ENCODE results near the gene PCCA.

The PCCA gene

GRCh38 chr13:100102042-100102441, 13.1 kb downstream of the PCCA start:
- Histone ChIP-seq H3K9me2 (ENCODE audit: low read depth, low read length) (no peaks in the 10 kb centered on the region), H3F3A (ENCODE audit: insufficient read depth, low read length) (no peaks in the 10 kb centered on the region), H3K36me3 (ENCODE audit: insufficient read depth, low read length) (no peaks in the 10 kb centered on the region), H3K79me2 (ENCODE audit: insufficient read depth, low read length) (no peaks in the 10 kb centered on the region), H4K20me1 (ENCODE audit: insufficient read depth, low read length) (no peaks in the 10 kb centered on the region), H3K27ac (ENCODE audit: low read depth, low read length, poor library complexity, severe bottlenecking) (no peak overlapping the region), H3K9ac (ENCODE audit: low read length) (no peak overlapping the region), H3K4me3 (ENCODE audit: low read depth, low read length, poor library complexity, severe bottlenecking) (no peak overlapping the region), H3K9me3 (ENCODE audit: low read length) (no peaks in the 10 kb centered on the region), H3K27me3 (ENCODE audit: insufficient read depth, low read length) (no peaks in the 10 kb centered on the region), H2AFZ (ENCODE audit: low read length) (no peak overlapping the region), H3K4me2 (ENCODE audit: low read length) (no peak overlapping the region), H3K4me1 (ENCODE audit: insufficient read depth, low read length, severe bottlenecking) (no peaks in the 10 kb centered on the region)
- TF ChIP-seq EZH2 (IDR thresholded peaks at IDR 0.05; ENCODE audit: borderline replicate concordance, low read length) = no peak
- TF ChIP-seq, protein P1, sequence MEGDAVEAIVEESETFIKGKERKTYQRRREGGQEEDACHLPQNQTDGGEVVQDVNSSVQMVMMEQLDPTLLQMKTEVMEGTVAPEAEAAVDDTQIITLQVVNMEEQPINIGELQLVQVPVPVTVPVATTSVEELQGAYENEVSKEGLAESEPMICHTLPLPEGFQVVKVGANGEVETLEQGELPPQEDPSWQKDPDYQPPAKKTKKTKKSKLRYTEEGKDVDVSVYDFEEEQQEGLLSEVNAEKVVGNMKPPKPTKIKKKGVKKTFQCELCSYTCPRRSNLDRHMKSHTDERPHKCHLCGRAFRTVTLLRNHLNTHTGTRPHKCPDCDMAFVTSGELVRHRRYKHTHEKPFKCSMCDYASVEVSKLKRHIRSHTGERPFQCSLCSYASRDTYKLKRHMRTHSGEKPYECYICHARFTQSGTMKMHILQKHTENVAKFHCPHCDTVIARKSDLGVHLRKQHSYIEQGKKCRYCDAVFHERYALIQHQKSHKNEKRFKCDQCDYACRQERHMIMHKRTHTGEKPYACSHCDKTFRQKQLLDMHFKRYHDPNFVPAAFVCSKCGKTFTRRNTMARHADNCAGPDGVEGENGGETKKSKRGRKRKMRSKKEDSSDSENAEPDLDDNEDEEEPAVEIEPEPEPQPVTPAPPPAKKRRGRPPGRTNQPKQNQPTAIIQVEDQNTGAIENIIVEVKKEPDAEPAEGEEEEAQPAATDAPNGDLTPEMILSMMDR (IDR thresholded peaks at IDR 0.05; ENCODE audit: low read length) = no peak

DNA sequence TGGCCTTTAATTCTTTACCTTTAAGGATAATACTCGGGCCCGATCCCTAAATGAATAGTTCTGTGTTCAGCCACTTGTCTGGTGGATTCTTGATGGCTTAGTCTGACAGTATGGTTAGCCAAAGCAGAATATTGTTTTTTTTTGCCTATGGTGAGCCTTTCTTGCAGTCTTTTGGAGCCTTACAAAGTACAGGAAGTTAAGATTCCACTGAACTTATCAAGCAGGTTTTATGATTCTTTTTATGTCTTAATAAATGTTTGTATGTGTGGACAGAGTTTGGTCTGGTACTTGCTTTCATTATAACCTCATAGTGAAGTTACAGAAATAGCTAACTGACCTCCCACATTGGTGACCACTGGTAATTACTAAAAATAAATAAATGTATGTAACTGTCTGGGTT, 17.1 kb downstream of the PCCA start:
- Histone ChIP-seq H3K4me2 (ENCODE audit: low read length) (no peak overlapping the region), H3K9me3 (ENCODE audit: low read length) (no peaks in the 10 kb centered on the region), H3K4me1 (ENCODE audit: insufficient read depth, low read length, severe bottlenecking) (no peaks in the 10 kb centered on the region), H3K4me3 (ENCODE audit: low read depth, low read length, poor library complexity, severe bottlenecking) (no peak overlapping the region), H3K27ac (ENCODE audit: low read depth, low read length, poor library complexity, severe bottlenecking) (no peak overlapping the region), H4K20me1 (ENCODE audit: insufficient read depth, low read length) (no peaks in the 10 kb centered on the region), H2AFZ (ENCODE audit: low read length) (no peak overlapping the region), H3F3A (ENCODE audit: insufficient read depth, low read length) (no peaks in the 10 kb centered on the region), H3K79me2 (ENCODE audit: insufficient read depth, low read length) (no peaks in the 10 kb centered on the region), H3K36me3 (ENCODE audit: insufficient read depth, low read length) (no peaks in the 10 kb centered on the region), H3K9me2 (ENCODE audit: low read depth, low read length) (no peaks in the 10 kb centered on the region), H3K9ac (ENCODE audit: low read length) (no peak overlapping the region), H3K27me3 (ENCODE audit: insufficient read depth, low read length) (no peaks in the 10 kb centered on the region)
- TF ChIP-seq, protein P1 (IDR thresholded peaks at IDR 0.05; ENCODE audit: low read length) = no peak
- TF ChIP-seq EZH2 (IDR thresholded peaks at IDR 0.05; ENCODE audit: borderline replicate concordance, low read length) = no peak

- Histone ChIP-seq H4K20me1 (ENCODE audit: insufficient read depth, low read length) (no peaks in the 10 kb centered on the region), H3K9me3 (ENCODE audit: low read length) (no peaks in the 10 kb centered on the region), H3K9me2 (ENCODE audit: low read depth, low read length) (no peaks in the 10 kb centered on the region), H3K36me3 (ENCODE audit: insufficient read depth, low read length) (no peaks in the 10 kb centered on the region), H3K4me2 (ENCODE audit: low read length) (no peak overlapping the region), H3K27ac (ENCODE audit: low read depth, low read length, poor library complexity, severe bottlenecking) (no peak overlapping the region), H3K4me3 (ENCODE audit: low read depth, low read length, poor library complexity, severe bottlenecking) (no peak overlapping the region), H3F3A (ENCODE audit: insufficient read depth, low read length) (no peaks in the 10 kb centered on the region), H2AFZ (ENCODE audit: low read length) (no peak overlapping the region), H3K9ac (ENCODE audit: low read length) (no peak overlapping the region), H3K27me3 (ENCODE audit: insufficient read depth, low read length) (no peaks in the 10 kb centered on the region), H3K79me2 (ENCODE audit: insufficient read depth, low read length) (no peaks in the 10 kb centered on the region), H3K4me1 (ENCODE audit: insufficient read depth, low read length, severe bottlenecking) (no peaks in the 10 kb centered on the region)
- TF ChIP-seq EZH2 (IDR thresholded peaks at IDR 0.05; ENCODE audit: borderline replicate concordance, low read length) = no peak
These were observed 17.8 kb downstream of the PCCA start for GRCh38 chr13:100106705-100107104.

DNA sequence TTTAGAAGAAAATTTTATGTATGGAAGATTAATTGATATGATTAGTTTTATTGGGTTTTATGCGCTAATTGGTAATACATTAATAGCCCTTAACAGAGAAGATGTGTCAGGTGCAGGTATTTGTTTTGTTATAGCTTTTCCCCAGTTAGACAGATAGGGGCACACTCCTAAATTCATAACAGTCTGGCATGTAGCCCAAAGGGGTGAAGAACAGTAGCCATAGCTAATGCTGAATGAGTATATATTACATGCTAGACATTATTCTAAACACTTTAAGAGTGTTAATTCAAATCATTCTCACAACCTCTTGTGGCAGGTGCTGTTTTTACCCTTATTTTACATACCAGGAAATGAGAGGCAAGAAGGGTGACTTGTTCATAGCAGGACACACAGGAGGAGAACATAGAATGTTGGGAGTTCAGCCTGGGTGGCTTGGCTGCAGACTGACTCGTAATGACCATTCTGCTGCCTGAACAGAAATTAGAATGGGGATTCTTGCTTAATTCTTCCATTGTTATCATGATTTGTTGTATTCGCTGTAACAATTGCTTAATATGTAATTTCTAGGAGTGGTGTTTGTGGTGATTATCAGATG, 20.1 kb downstream of the PCCA start:
- Histone ChIP-seq H3K4me3 (ENCODE audit: low read depth, low read length, poor library complexity, severe bottlenecking) (no peak overlapping the region), H3K4me2 (ENCODE audit: low read length) (no peak overlapping the region), H3K4me1 (ENCODE audit: insufficient read depth, low read length, severe bottlenecking) (no peaks in the 10 kb centered on the region), H3K27me3 (ENCODE audit: insufficient read depth, low read length) (no peaks in the 10 kb centered on the region), H3K27ac (ENCODE audit: low read depth, low read length, poor library complexity, severe bottlenecking) (no peak overlapping the region), H3K79me2 (ENCODE audit: insufficient read depth, low read length) (no peaks in the 10 kb centered on the region), H3K9me2 (ENCODE audit: low read depth, low read length) (no peaks in the 10 kb centered on the region), H3K9ac (ENCODE audit: low read length) (no peak overlapping the region), H2AFZ (ENCODE audit: low read length) (no peak overlapping the region), H4K20me1 (ENCODE audit: insufficient read depth, low read length) (no peaks in the 10 kb centered on the region), H3K9me3 (ENCODE audit: low read length) (no peaks in the 10 kb centered on the region), H3K36me3 (ENCODE audit: insufficient read depth, low read length) (no peaks in the 10 kb centered on the region), H3F3A (ENCODE audit: insufficient read depth, low read length) (no peaks in the 10 kb centered on the region)
- no peak for TF ChIP-seq EZH2 (IDR thresholded peaks at IDR 0.05; ENCODE audit: borderline replicate concordance, low read length)
- TF ChIP-seq, protein P1 (IDR thresholded peaks at IDR 0.05; ENCODE audit: low read length) = no peak

Measured in OCI-LY1 (cell line).